Measurements from ENCODE around the gene CCDC102A.

DNA sequence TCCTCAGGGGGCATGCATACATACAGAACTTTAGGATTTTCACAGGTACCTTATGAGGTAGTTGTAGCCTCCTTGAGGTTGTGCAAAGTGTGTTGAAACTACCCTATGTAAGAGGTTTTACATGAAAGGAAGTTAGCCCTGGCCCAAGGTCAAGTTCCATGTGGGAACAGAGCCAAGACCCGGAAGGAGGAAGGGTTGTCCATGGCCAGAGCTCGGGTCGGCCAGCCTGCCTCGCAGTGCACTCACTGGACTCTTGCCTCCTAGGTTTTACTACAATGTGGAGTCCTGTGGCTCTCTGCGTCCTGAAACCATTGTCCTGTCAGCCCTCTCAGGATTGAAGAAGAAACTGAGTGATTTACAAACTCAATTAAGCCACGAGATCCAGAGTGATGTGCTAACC lies 65.7 kb downstream of the CCDC102A start:
- TF ChIP-seq POLR2A (IDR thresholded peaks at IDR 0.05) (no peak), CTCF (IDR thresholded peaks at IDR 0.05) (no peak)

All from body of pancreas (tissue), 4 donors.